Activated naive CD8-positive, alpha-beta T cell treated with anti-CD3 and anti-CD28 coated beads for 36 hours (primary cell): ENCODE results near the gene LIG1. TPM values are rescaled to one million over a fixed set of nuclear protein-coding genes. Genes with fewer than 3 reads are reported as not detected.
"Not testable (repeated sequence)": the region's sequence is repeated elsewhere in the genome, so short reads cannot be mapped to it uniquely, and the experiment has no call there.

Source experiments
- DNase-seq: peaks from one replicate; pipeline ENCODE4 v3.0.0; 2021
- H3K27ac Mint-ChIP-seq: one replicate; pipeline ENCODE4 v1.8.0; 2022; ENCODE audit warnings: mild to moderate bottlenecking, moderate library complexity, mixed read lengths
- H3K27me3 Mint-ChIP-seq: one replicate; pipeline ENCODE4 v1.8.0; 2022; ENCODE audit warnings: mild to moderate bottlenecking, mixed read lengths
- H3K36me3 Mint-ChIP-seq: one replicate; pipeline ENCODE4 v1.8.0; 2021; ENCODE audit warnings: mild to moderate bottlenecking, mixed read lengths
- H3K4me1 Mint-ChIP-seq: one replicate; pipeline ENCODE4 v1.8.0; 2021; ENCODE audit warnings: mixed read lengths
- H3K4me3 Mint-ChIP-seq: one replicate; pipeline ENCODE4 v1.8.0; 2022; ENCODE audit warnings: mild to moderate bottlenecking, moderate library complexity, mixed read lengths
- H3K9me3 Mint-ChIP-seq: one replicate; pipeline ENCODE4 v1.8.0; 2022; ENCODE audit warnings: mixed read lengths
- total RNA-seq, 2 experiments: library from RNA; stranded (reverse); gene quantifications; one replicate each; pipeline ENCODE4 v1.2.3, GENCODE V29; 2021

The LIG1 gene
- total RNA-seq, 2 experiments from 2014 or later = 147 to 165 TPM

DNA sequence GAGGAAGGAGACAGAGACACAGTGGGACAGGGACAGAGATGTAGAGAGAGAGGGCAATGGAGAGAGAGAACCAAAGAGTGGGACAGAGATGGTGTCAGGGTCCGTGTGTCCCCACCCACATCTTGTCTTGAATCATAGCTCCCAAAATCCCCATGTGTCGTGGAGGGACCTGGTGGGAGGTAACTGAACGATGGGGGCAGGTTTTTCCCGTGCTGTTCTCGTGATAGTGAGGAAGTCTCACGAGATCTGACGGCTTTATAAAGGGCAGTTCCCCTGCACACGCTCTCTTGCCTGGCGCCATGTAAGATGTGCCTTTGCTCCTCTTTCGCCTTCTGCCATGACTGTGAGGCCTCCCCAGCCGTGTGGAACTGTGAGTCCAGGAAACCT is 52.0 kb downstream of the LIG1 start:
- no peak for DNase-seq
- Mint-ChIP-seq H3K36me3 (peaks cover 41% of the 10 kb centered on the region), H3K4me1 (peaks cover 9% of the 10 kb centered on the region), H3K4me3 (no peak overlapping the region), H3K9me3 (no peaks in the 10 kb centered on the region), H3K27me3 (no peaks in the 10 kb centered on the region), H3K27ac (peak overlapping the region; percentile 70)

DNA sequence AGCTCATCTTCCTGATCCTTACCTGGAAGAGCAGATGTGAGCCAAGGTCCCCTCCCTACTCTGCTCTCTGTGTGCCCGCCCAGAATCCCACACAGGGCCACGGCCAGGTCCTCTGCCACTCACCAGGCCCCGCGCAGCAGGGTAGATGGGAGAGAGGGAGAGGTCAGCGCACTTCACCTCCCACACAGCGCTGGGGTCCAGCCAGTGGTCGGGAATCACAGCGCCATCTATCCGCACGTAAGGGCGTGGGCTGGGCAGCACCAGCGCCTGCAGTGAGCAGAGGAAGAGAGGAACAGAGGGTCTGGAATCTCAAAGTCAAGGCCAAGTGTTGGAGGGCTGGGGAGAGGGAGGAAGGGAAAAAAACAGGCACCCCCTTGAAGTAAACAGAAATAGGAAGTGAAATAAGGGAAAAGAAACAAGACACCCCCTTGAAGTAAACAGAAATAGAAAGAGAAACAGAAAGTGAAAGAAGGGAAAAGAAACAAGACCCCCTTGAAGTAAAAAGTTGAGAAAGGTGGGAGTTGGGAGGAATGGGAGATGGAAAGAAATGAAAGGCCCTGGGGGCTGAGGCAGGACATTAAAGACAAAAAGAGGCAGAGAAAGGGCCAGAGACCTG is 52.5 kb downstream of the LIG1 start:
- Mint-ChIP-seq H3K27ac (peak overlapping the region; percentile 70), H3K9me3 (no peaks in the 10 kb centered on the region), H3K27me3 (no peaks in the 10 kb centered on the region), H3K36me3 (peaks cover 38% of the 10 kb centered on the region), H3K4me3 (no peak overlapping the region), H3K4me1 (peaks cover 9% of the 10 kb centered on the region)
- DNase-seq = no peak

DNA sequence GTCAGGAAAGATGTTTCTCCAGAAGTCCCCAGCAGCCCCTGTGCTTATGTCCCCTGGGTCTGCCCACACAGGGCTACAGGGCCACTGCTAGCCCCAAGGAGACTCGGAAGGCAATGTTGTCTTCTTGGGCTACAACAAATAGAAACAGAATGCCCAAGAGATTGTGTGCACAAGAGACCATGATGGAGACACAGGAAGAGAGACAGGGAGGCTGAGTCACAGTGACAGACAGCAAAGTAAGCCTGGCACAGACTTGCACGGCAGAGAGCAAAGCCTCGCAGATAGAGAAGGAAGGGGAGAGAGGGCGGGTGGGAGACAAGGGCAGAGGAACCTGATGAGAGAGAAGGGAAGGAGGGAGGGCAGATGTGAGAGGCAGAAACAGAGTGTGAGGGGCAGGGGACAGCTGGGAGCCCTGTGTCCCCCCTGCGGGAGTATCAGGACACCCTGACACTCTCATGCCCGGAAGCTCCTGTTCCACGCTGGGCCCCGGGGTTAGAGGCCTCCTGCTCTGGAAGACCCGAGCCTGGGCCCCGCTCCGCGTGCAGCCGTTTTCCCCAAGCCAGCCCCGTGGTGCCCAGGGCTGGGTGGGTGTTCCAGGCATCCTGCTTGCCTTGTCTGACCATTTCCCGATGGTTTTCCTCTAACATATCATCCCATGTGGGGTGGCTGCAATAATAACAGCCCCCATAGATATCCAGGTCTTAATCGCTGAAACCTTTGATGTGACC is 56.8 kb downstream of the LIG1 start:
- no peak for DNase-seq
- Mint-ChIP-seq H3K27me3 (no peaks in the 10 kb centered on the region), H3K9me3 (no peaks in the 10 kb centered on the region), H3K27ac (no peak overlapping the region), H3K36me3 (peaks cover 12% of the 10 kb centered on the region), H3K4me3 (no peak overlapping the region), H3K4me1 (peaks cover 11% of the 10 kb centered on the region)

DNA sequence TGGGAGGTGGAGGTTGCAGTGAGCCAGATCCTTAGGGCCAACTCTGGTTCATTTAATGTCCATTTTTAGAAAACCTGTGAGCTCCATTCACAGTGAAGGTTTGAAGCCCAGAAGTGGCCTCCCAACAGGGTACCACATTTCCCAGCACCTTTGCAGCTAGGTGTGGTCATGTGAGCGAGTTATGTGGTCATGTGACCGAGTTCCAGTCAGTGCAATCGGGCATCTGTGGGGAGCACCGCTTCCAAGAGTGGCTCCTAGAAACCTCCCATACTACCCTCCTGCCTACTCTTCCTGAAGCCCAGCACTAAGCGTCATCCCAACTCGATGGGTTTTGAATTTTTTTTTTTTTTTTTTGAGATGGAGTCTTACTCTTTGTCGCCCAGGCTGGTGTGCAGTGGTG is 58.9 kb downstream of the LIG1 start:
- Mint-ChIP-seq H3K27ac (no peak overlapping the region), H3K9me3 (no peaks in the 10 kb centered on the region), H3K36me3 (peaks cover 5% of the 10 kb centered on the region), H3K4me1 (peaks cover 6% of the 10 kb centered on the region), H3K4me3 (no peak overlapping the region), H3K27me3 (no peaks in the 10 kb centered on the region)
- no peak for DNase-seq

DNA sequence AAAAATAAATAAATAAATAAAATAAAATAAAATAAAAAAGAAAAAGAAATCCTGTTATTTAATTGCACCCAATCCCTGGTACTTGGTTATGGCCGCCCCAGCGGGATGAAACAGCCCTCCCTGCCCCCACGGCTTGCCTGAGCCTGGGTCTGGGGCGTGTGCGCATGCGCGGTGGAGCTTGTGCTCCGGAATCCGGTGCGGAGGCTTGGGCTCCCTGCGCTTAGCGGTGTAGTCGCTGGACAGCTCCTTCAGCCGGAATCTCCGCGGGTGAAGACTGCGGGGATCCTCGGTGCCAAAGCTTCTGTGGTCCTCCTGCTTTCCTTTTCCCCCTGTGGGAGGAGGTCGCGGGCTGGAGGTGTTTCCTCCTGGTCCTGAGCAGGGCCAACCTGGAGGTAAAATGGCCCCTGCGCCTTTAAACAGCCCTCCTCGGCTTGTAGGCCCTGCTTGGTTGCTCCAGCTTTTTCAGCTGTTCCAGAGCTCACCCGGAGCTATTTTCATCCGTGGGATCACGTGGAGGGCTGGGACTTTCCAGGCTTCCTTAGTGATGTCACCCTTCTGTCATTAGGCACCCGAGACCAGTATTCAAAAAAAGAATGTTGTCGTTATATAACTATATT is 59.7 kb downstream of the LIG1 start, which contains the start of gene PLA2G4C:
TSS of gene PLA2G4C (minus strand) at position 468 of the 617 bp plus-strand sequence. CDS start 4,288 bp downstream, outside the sequence.
- H3K4me3 Mint-ChIP-seq = peak within 1 kb of the TSS; percentile 76

DNA sequence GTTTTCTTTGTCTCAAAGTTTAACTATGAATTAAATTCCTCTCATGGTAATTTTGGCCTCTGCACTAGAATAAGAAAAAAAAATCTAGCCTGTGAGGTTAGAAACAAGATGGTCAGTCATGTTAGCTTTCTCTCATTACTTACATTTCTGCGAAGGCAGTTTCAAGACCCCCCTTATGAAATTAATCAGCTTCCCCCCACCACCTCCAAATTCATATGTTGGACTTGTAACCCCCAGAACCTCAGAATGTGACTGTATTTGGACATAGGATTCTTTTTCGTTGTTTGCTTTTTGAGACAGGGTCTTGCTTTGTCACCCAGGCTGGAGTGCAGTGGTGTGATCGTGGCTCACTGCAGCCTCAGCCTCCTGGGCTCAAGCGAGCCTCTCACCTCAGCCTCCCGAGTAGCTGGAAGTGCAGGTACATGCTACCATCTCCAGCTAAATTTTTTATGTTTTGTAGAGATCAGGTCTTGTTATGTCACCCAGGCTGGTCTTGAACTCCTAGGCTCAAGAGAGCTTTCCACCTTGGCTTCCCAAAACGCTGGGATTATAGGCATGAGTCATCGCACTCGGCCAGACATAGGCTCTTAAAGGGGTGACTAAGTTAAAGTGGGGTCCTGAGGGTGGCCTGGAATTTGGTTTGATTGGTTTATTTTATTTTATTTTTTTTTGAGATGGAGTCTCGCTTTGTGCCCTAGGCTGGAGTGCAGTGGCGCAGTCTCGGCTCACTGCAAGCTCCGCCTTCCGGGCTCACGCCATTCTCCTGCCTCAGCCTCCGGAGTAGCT is 61.0 kb downstream of the LIG1 start:
- H3K36me3 Mint-ChIP-seq = peaks cover 1% of the 10 kb centered on the region
- H3K4me3 Mint-ChIP-seq = no peak overlapping the region
- no peak overlapping the region for H3K27ac Mint-ChIP-seq
- no peak for DNase-seq
- H3K27me3 Mint-ChIP-seq = no peaks in the 10 kb centered on the region
- no peaks in the 10 kb centered on the region for H3K9me3 Mint-ChIP-seq
- H3K4me1 Mint-ChIP-seq = peaks cover 6% of the 10 kb centered on the region

More for the DNA sequence above, 59.7 kb downstream of the LIG1 start, which contains the start of gene PLA2G4C:
- H3K9me3 Mint-ChIP-seq = no peaks in the 10 kb centered on the region
- peak; percentile 83 for DNase-seq
- H3K27ac Mint-ChIP-seq = peak within 1 kb of the TSS; percentile 77
- H3K36me3 Mint-ChIP-seq = peaks cover 3% of the 10 kb centered on the region
- peaks cover 6% of the 10 kb centered on the region for H3K4me1 Mint-ChIP-seq
- no peaks in the 10 kb centered on the region for H3K27me3 Mint-ChIP-seq

DNA sequence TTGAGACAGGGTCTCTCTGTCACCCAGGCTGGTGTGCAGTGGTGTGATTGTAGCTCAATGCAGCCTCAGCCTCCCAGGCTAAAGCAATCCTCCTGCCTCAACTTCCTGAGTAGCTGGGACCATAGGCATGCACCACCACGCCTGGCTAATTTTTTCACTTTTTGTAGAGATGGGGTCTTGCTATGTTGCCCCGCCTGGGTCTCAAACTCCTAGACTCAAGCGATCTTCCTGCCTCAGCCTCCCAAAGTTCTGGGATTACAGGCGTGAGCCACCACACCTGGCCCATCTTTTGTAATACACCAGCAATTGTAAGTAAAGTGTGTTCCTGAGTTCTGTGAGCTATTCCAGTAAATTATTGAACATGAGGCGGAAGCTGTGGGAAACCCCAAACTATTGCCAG is 66.2 kb downstream of the LIG1 start:
- Mint-ChIP-seq H3K27me3 (no peaks in the 10 kb centered on the region), H3K36me3 (no peaks in the 10 kb centered on the region), H3K4me1 (no peaks in the 10 kb centered on the region), H3K4me3 (no peak overlapping the region), H3K9me3 (no peaks in the 10 kb centered on the region), H3K27ac (no peak overlapping the region)
- no peak for DNase-seq

DNA sequence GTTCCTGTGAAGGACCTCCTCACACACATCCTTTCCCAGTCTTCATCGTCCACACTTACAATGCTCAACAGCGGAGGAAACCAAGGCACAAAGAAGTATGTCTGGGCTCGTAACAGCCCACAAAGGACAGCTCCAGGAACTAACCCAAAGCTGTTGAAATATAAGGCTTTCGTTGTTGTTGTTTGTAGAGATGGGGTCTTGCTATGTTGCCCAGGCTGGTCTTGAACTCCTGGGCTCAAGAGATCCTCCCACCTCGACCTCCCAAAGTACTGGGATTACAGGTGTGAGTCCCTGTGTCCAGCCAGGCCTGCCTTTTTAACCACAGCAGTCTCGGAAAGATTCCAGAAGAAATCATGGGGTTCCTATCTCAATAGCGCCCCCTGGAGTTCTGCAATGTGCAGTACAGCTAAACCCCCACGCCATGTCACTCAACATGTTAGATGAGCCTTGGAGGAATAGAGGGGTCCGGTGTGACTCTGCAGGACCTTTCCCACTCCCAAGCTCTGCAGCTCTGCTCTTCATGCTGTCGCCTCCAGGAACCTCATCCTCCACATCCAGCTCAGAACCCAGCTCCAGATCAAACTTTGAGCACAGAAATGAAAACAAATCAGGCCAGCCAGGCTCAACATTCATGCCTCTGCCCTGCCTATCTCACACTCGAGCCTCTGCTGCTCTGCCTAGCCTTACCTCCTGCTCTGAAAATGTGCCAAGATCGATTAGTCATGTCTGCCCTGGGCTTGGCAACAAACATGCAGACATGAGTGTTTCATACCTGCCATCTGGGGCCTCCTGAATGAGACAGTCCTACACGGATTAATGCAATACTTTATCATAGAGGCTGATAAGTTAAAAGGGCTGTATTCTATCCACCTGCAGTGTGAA is 67.0 kb downstream of the LIG1 start:
- Mint-ChIP-seq H3K36me3 (no peaks in the 10 kb centered on the region), H3K27ac (no peak overlapping the region), H3K4me3 (no peak overlapping the region), H3K4me1 (no peaks in the 10 kb centered on the region), H3K9me3 (no peaks in the 10 kb centered on the region), H3K27me3 (no peaks in the 10 kb centered on the region)
- peak; percentile 13 for DNase-seq

DNA sequence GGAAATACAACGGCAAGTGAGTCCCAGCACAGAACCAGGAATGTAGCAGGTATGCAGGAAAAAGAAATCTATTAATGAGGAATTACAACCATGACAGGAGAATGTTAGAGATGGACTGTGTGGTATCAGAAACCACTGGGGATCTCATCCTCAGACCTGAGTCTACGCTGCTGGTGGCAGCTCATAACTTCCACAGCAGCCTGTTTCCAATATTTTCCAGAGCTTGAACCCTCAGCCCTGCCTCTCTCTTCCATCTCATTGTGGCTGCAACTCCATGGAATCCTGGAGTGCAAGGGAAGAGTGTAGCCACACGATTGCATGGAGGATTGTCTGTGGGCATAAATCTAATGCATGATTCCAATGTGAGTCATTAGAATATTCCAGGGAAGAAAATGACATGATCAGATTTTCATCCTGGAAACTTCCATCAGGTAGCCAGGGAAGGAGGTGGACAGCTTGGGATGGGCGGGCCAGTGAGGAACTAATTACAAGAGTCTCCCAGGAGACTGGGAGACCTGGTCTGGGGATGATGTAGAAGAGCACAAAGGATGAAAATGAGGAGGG is 74.5 kb downstream of the LIG1 start:
- Mint-ChIP-seq H3K36me3 (no peaks in the 10 kb centered on the region), H3K27me3 (peaks cover 9% of the 10 kb centered on the region), H3K9me3 (peaks cover 9% of the 10 kb centered on the region), H3K4me1 (no peaks in the 10 kb centered on the region), H3K27ac (no peak overlapping the region), H3K4me3 (no peak overlapping the region)
- no peak for DNase-seq

DNA sequence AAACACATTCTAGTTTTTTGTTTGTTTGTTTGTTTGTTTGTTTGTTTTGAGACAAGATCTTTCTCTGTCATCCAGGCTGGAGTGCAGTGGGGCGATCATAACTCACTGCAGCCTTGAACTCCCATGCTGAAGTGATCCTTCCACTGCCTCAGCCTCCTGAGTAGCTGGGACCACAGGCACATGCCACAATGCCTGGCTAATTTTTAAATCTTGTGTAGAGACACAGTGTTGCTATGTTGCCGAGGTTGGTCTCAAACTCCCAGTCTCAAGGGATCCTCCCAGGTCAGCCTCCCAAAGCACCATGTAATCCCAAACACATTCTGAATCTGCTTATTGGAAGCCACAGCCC is 75.3 kb downstream of the LIG1 start:
- no peaks in the 10 kb centered on the region for H3K4me1 Mint-ChIP-seq
- H3K27ac Mint-ChIP-seq = no peak overlapping the region
- no peak for DNase-seq
- no peak overlapping the region for H3K4me3 Mint-ChIP-seq
- peaks cover 10% of the 10 kb centered on the region for H3K27me3 Mint-ChIP-seq
- H3K9me3 Mint-ChIP-seq = peaks cover 9% of the 10 kb centered on the region
- no peaks in the 10 kb centered on the region for H3K36me3 Mint-ChIP-seq

DNA sequence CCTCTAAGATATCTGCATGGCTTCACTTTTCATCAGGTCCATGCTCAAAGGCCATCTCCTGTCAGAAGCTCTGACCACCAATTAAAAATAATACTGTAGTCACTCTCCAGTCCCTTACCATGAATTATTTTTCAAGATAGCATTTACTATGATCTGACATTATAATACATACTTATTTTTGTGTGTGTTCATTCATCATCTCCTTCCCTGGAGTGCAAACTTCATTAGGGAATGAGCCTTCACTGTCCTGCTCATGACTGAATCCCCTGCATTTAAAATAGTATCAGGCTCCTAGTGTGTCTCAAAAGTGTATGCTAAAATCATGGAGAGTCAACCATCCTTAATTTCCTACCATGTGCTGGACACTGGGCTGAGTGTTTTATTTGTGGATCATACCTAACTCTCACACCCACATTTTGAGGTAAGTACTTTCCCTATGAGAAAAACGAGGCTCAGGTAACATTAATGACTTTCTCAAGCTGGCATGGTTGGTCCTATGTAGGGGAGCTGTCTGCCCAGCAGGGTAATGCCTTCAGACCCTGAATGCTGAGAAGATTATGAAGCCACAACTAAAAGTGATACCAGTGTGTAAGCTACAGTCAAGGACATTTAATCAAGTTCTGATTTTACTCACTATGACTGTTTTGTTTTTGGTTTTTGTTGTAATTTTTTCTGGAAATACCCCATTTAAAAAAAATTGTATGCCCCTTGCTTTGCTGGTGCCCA is 75.9 kb downstream of the LIG1 start:
- Mint-ChIP-seq H3K27ac (no peak overlapping the region), H3K36me3 (no peaks in the 10 kb centered on the region), H3K4me3 (no peak overlapping the region)

DNA sequence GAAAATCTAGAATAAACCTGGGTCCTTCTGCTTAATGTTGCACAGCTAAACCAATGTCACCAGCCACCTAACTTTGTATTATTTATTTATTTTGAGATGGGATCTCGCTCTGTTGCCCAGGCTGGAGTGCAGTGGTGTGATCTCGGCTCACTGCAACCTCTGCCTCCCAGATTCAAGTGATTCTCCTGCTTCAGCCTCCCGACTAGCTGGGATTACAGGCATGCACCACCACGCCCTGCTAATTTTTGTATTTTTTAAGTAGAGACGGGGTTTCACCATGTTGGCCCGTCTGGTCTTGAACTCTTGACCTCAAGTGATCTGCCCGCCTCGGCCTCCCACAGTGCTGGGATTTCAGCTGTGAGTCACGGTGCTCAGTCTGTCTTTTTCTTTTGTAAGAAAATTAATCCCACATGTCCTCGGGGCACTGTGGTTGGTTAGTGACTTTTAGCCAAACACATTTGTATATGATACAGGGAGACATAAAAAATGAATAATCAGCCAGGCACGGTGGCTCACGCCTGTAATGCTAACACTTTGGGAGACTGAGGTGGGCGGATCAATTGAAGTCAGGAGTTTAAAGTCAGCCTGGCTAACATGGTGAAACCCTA is 78.9 kb downstream of the LIG1 start:
- H3K27ac Mint-ChIP-seq, H3K36me3 Mint-ChIP-seq, H3K4me1 Mint-ChIP-seq, H3K4me3 Mint-ChIP-seq, H3K9me3 Mint-ChIP-seq, DNase-seq: not testable (repeated sequence)
- H3K27me3 Mint-ChIP-seq = peaks cover 21% of the 10 kb centered on the region

More for the DNA sequence above, 75.9 kb downstream of the LIG1 start:
- peaks cover 15% of the 10 kb centered on the region for H3K27me3 Mint-ChIP-seq
- DNase-seq = no peak
- peaks cover 9% of the 10 kb centered on the region for H3K9me3 Mint-ChIP-seq
- H3K4me1 Mint-ChIP-seq = no peaks in the 10 kb centered on the region

DNA sequence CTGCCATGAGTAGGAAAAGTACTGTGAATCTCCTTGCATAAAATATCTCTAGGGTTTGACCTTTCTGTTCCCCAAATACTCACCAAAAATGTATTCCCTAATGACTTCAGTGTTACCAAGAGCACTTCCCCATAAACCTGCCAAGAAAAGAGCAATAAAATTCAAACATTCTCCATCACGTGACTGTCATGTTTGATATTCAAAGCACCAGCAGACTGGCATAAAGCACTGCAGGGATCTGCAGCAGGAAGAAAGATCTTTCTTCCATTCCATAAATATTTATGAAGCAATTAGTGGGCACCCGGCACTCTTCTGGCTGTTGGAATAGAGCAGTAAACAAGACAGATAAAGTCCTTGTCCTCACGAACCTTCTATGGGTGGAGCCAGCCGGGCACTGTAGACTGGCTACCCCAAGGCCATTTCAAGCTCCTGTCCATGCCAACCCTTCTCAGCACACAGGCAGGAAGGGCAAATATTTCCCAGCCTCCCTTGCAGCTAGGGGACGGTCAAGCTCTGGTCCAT is 79.8 kb downstream of the LIG1 start:
- Mint-ChIP-seq H3K9me3 (peaks cover 9% of the 10 kb centered on the region), H3K4me1 (no peaks in the 10 kb centered on the region), H3K4me3 (no peak overlapping the region), H3K27ac (no peak overlapping the region), H3K36me3 (no peaks in the 10 kb centered on the region), H3K27me3 (peaks cover 15% of the 10 kb centered on the region)
- DNase-seq = no peak
